CD4-positive, alpha-beta T cell treated with Interleukin-15 for 4 hours (primary cell): ENCODE results near the gene ARMC10.
"Not testable (repeated sequence)": the region's sequence is repeated elsewhere in the genome, so short reads cannot be mapped to it uniquely, and the experiment has no call there.

Experiments used
- DNase-seq: peaks from one replicate; pipeline ENCODE4 v3.0.0-alpha.2; 2020; ENCODE audit warnings: low spot score

Gene ARMC10

GRCh38 chr7:103074519-103075336, at the start of gene ARMC10, which contains the start of gene FBXL13:
Gene ARMC10 (plus strand): TSS chr7:103075140. CDS start chr7:103075273, 133 bp downstream.
Gene FBXL13 (minus strand): TSS chr7:103074796.
- peak; percentile 91 for DNase-seq

- DNase-seq = no peak
Observed at GRCh38 chr7:103025341-103025740, 49.6 kb upstream of the ARMC10 start.

DNA sequence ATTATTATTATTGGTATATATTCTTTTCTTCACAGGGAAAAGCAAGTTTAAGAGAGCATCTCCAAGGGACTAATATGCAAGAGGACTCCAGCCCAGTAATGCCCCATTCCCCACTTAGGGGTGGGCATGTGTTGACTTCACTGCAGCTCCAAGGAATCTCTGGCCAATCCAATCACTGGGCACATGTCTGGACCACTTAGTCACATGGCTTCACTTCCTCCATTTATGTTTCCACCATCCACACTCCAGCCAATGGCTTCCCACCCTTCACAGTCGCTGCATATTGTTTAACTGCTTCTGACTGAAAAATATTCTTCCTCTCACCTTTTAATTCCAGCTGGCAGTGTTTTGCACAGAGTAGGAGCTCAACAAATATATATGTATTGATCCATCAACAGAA, 43.9 kb upstream of the ARMC10 start:
- DNase-seq = no peak

DNA sequence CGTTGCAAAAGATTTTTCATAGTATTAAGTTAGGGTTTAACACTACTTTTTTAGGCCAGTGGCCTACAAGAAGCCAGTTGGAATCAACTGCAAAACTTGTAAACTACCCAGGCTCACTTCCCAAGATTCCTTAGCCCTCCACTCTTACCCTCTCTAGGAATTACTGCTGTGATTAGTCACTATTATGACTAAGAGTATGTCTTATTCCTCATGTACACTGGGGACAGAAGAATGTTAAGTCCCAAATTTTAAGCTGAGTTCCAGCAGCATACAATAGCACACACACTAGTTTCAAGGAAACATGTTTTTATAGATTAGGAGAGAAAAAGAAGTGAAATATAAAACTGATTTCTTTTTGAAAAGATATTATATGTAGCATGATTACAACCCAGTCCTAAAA, 43.2 kb upstream of the ARMC10 start:
- no peak for DNase-seq

- DNase-seq = not testable (repeated sequence)
Observed at GRCh38 chr7:103034318-103034717, 40.6 kb upstream of the ARMC10 start.

- DNase-seq = no peak
Observed at GRCh38 chr7:103037476-103037822, 37.5 kb upstream of the ARMC10 start.

GRCh38 chr7:103037823-103038739, 36.9 kb upstream of the ARMC10 start:
- not testable (repeated sequence) for DNase-seq

- DNase-seq = not testable (repeated sequence)
Observed at GRCh38 chr7:103041815-103042214, 33.1 kb upstream of the ARMC10 start.

DNA sequence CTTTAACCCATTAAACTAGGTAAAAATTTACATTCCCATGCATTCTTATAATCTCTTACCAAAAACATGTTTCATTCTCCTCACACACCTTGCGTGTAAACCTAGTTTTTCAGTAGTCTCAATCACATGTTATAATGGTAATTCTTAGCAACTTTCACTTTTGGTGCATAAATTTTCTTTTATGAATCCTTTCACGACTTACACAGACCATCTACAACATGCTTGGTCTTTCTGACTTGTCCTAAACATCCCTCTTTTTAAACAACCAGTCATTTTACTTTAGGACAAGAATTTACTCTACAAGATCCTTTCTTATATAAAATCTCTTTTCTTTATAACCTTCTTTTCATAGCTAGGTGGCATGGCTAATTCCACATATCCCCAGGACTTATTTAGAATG, 26.1 kb upstream of the ARMC10 start:
- DNase-seq = no peak

- no peak for DNase-seq
Observed at GRCh38 chr7:103051519-103051918, 23.4 kb upstream of the ARMC10 start.

- not testable (repeated sequence) for DNase-seq
Observed at GRCh38 chr7:103056006-103056405, 18.9 kb upstream of the ARMC10 start.

- DNase-seq = no peak
Observed at GRCh38 chr7:103058122-103058521, 16.8 kb upstream of the ARMC10 start.

GRCh38 chr7:103059471-103059870, 15.5 kb upstream of the ARMC10 start:
- DNase-seq = no peak

- DNase-seq = no peak
Observed at GRCh38 chr7:103063895-103064294, 11.0 kb upstream of the ARMC10 start.

DNA sequence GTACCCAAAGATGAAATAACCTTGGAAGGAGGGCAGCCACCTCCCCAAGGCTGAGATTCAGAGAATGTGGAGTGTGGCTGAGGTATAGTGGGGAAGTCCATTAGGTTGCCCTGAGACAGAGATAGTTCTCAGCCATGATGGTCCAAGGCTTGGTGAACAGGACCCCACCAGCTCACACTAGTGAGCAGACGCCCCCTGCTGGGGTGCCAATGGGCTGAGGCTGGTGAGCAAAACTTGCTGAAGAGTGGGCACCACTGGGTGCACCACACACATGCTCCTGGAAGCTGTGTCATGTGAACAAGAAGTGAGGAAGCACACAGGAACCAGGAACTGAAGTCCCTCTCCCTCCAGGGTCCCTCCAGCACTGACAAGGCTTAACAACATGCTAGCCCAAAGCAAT, 9.3 kb upstream of the ARMC10 start:
- DNase-seq = peak; percentile 25

- no peak for DNase-seq
Observed at GRCh38 chr7:103068414-103069403, 6.2 kb upstream of the ARMC10 start.

GRCh38 chr7:103071000-103071399, 3.9 kb upstream of the ARMC10 start:
- DNase-seq = no peak

GRCh38 chr7:103073989-103074518, 886 bp upstream of the ARMC10 start:
- DNase-seq = no peak

- DNase-seq = peak; percentile 62
Observed at GRCh38 chr7:103075337-103075918, 488 bp downstream of the ARMC10 start.

DNA sequence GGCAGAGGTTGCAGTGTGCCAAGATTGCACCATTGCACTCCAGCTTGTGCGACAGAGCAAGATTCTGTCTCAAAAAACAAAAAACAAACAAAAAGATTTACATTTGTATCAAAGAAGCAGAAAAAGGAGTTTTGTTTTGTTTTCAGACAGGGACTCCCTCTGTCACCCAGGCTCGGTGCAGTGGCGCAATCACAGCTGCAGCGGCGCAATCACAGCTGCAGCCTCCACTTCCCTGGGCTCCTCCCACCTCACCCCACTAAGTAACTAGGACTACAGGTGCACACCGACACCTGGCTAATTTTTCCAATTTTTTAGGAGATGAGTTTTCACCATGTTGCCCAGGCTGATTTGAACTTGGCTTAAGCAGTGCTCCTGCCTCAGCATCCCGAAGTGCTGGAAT, 1.8 kb downstream of the ARMC10 start:
- DNase-seq = no peak

DNA sequence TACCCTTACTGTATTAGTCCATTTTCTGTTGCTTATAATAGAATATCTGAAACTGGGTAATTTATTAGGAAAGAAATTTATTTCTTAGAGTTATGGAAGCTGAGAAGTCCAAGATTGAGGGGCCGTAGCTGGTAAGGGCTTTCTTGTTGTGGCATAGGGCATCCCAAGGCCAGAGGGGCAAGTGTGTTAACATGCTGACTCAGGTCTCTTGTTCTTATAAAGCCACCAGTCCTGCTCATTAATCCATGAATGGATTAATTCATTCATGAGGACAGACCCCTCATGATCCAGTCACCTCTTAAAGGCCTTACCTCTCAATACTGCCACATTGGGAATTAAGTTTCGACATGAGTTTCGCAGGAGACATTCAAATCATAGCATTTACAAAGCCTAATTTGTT, 2.4 kb downstream of the ARMC10 start:
- no peak for DNase-seq
